ENCODE measurements around the gene NAE1. TPM values are rescaled to one million over a fixed set of nuclear protein-coding genes. Genes with fewer than 3 reads are reported as not detected.

NAE1 gene
- total and polyA plus RNA-seq, 8 donors, result 4.5 to 72.1 (median 28.8) TPM

DNA sequence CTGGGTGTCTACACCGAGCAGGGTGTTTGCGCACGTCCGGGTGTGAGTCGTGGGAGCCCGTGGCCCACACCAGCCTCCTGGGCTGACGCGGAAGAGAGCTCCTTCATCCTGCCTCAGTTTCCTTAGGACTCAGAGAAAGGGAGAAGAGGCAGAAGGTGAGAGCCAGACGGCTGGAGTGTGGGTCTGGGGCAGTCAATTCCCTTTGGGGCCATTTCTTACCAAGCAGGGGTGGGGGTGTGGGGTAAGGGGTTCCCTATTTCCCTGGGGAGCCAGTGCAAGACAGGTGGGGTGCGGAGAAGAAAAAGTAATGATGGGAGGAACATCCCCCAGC lies 14.3 kb upstream of the NAE1 start:
- intact Hi-C loops (cut with DNase I; ENCODE audit: low total_unique reads), result no loop called here
- peaks cover 14 to 20% (median 16%) of the 10 kb centered on the region in 4 donors for H3K4me1 ChIP-seq
- no peak for DNase-seq
- no peaks in the 10 kb centered on the region for H3K36me3 ChIP-seq
- H3K9me3 ChIP-seq, result no peaks in the 10 kb centered on the region
- H3K27ac ChIP-seq, result no peak overlapping the region
- H3K4me3 ChIP-seq, result peak overlapping the region; percentile 40 to 65 (median 48)
- TF ChIP-seq EP300 (IDR thresholded peaks at IDR 0.05) (no peak), POLR2A (IDR thresholded peaks at IDR 0.05) (no peak), POLR2AphosphoS5 (IDR thresholded peaks at IDR 0.05) (no peak), CTCF (IDR thresholded peaks at IDR 0.05) (no peak)
- H3K27me3 ChIP-seq, result peaks cover 5 to 66% (median 36%) of the 10 kb centered on the region in 3 donors
- WGBS, 5 donors, result 9 to 27% (median 13%) methylated on average over 10 of the region's 10 CpGs

GRCh38 chr16:66844342-66845079 lies 13.7 kb upstream of the NAE1 start, which contains the start of gene CA7:
CA7 (plus strand) TSS chr16:66844414; CDS start chr16:66844488, 74 bp downstream.
- Histone ChIP-seq H3K4me1 (peaks cover 14 to 20% (median 16%) of the 10 kb centered on the region in 4 donors), H3K27me3 (peaks cover 5 to 61% (median 36%) of the 10 kb centered on the region in 3 donors), H3K36me3 (no peaks in the 10 kb centered on the region), H3K9me3 (no peaks in the 10 kb centered on the region), H3K27ac (no peak within 1 kb of the TSS), H3K4me3 (peak within 1 kb of the TSS; percentile 40 to 65 (median 48))
- TF ChIP-seq CTCF (IDR thresholded peaks at IDR 0.05) (no peak), EP300 (IDR thresholded peaks at IDR 0.05) (no peak), POLR2AphosphoS5 (IDR thresholded peaks at IDR 0.05) (no peak), POLR2A (IDR thresholded peaks at IDR 0.05) (no peak)
- intact Hi-C loops (cut with DNase I; ENCODE audit: low total_unique reads), result no loop called here
- DNase-seq, result peak in 1 of 2 donors; percentile 26
- 1 to 3% (median 2%) methylated on average over 21 to 79 of the region's 79 CpGs for whole genome bisulfite sequencing, 5 donors

GRCh38 chr16:66844009-66844341 lies 13.2 kb upstream of the NAE1 start:
- peak overlapping the region; percentile 40 to 65 (median 48) for H3K4me3 ChIP-seq

DNA sequence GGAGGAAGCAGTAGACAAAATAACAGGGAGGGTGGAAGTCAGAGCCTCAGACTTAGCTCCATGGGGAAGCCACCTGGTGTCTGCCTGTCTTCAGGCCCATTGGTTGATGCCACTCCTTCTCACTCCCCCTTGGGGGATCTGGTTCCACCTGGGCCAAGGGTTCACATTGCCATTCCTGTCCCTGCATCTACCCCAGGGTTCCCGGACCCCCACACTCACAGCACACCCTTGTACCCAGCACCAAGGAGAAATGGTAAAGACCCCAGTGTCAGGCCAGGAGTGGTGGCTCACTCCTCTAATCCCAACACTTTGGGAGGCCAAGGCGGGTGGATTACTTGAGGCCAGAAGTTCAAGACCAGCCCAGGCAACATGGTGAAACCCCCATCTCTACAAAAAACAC lies 12.4 kb upstream of the NAE1 start:
- TF ChIP-seq EP300 (IDR thresholded peaks at IDR 0.05) (no peak), POLR2AphosphoS5 (IDR thresholded peaks at IDR 0.05) (no peak), POLR2A (IDR thresholded peaks at IDR 0.05) (no peak), CTCF (IDR thresholded peaks at IDR 0.05) (no peak)
- H3K4me3 ChIP-seq, result no peak overlapping the region
- no peak overlapping the region for H3K27ac ChIP-seq
- H3K36me3 ChIP-seq, result no peaks in the 10 kb centered on the region
- H3K9me3 ChIP-seq, result no peaks in the 10 kb centered on the region
- peaks cover 14 to 20% (median 16%) of the 10 kb centered on the region in 4 donors for H3K4me1 ChIP-seq
- no peak for DNase-seq
- 95 to 100% (median 97%) methylated on average over 2 of the region's 2 CpGs for WGBS, 5 donors
- peaks cover 5 to 51% (median 36%) of the 10 kb centered on the region in 3 donors for H3K27me3 ChIP-seq
- intact Hi-C loops (cut with DNase I; ENCODE audit: low total_unique reads), result no loop called here

More at GRCh38 chr16:66844009-66844341, 13.2 kb upstream of the NAE1 start:
- peaks cover 5 to 59% (median 36%) of the 10 kb centered on the region in 3 donors for H3K27me3 ChIP-seq
- no peaks in the 10 kb centered on the region for H3K36me3 ChIP-seq
- peaks cover 14 to 20% (median 16%) of the 10 kb centered on the region in 4 donors for H3K4me1 ChIP-seq
- 6 to 53% (median 19%) methylated on average over 6 to 14 of the region's 14 CpGs for WGBS, 5 donors
- TF ChIP-seq POLR2AphosphoS5 (IDR thresholded peaks at IDR 0.05) (no peak), EP300 (IDR thresholded peaks at IDR 0.05) (no peak), POLR2A (IDR thresholded peaks at IDR 0.05) (no peak), CTCF (IDR thresholded peaks at IDR 0.05) (no peak)
- peak in 1 of 2 donors; percentile 56 for DNase-seq
- intact Hi-C loops (cut with DNase I; ENCODE audit: low total_unique reads), result no loop called here
- no peaks in the 10 kb centered on the region for H3K9me3 ChIP-seq
- H3K27ac ChIP-seq, result no peak overlapping the region
